NB4 (cell line): ENCODE results near the gene SVIL.
"Not testable (repeated sequence)": the region's sequence is repeated elsewhere in the genome, so short reads cannot be mapped to it uniquely, and the experiment has no call there.

Experiments used
- DNase-seq: peaks from one replicate; pipeline ENCODE4 v3.0.0; 2010; ENCODE audit warnings: low read depth
- H3K4me3 ChIP-seq: one replicate; pipeline ENCODE4 v1.5.1; 2011; ENCODE audit warnings: mild to moderate bottlenecking, low read depth, low read length, moderate library complexity
- MYC ChIP-seq: IDR thresholded peaks from 2 replicates; pipeline ENCODE4 v1.6.1; 2011; ENCODE audit warnings: low read depth, low read length
- POLR2A ChIP-seq: IDR thresholded peaks from 2 replicates; pipeline ENCODE4 v1.6.1; 2011; ENCODE audit warnings: mild to moderate bottlenecking; ENCODE audit not compliant: insufficient read length; ENCODE audit errors: extremely low read depth
- TF ChIP-seq, protein P1 (sequence below): IDR thresholded peaks from 2 replicates; pipeline ENCODE4 v1.6.1; 2011; ENCODE audit warnings: low read depth, low read length
- TF ChIP-seq, protein P2 (sequence below): IDR thresholded peaks from one replicate; pipeline ENCODE4 v1.5.1; 2012; ENCODE audit warnings: low read depth, low read length

The SVIL gene

DNA sequence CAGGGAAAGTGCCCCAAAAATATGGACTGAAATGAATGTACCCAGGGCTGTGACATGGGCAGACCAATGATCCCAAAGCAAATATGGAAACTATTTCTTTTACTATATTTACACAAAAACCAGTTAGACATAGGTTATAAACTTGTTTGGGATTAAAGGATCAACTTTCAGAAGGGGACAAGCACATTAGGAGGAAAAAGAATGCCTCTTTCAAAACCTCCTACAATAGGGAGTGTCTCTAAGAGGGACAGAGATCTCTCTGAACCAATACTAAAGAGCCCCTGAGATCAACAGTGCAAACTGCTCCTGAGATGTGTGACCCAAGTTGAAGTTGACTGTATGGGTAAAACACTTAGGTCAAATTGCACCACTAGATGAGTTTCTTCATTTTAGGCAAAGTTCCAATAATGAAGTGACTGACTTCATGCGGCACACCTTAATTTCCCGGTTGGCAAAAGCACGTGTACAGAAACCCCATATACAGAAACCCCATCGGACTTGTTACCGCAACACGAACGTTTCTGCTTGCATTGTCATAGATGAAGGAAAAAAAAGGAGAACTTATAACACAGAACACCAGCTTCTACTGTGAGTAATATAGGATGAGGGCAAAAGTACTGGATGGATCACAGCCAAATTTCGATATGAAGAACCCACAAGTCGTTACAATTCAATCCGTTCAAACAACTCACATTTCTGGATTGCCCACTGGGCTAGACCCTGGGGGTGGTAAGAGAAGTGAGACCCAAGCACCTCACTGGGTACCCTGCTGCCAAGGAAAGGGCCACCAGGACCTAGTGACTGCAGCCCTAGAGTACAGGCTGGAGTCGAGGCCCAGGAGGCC, 4.3 kb downstream of the SVIL start:
- TF ChIP-seq, protein P1, sequence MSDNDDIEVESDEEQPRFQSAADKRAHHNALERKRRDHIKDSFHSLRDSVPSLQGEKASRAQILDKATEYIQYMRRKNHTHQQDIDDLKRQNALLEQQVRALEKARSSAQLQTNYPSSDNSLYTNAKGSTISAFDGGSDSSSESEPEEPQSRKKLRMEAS = no peak
- TF ChIP-seq, protein P2, sequence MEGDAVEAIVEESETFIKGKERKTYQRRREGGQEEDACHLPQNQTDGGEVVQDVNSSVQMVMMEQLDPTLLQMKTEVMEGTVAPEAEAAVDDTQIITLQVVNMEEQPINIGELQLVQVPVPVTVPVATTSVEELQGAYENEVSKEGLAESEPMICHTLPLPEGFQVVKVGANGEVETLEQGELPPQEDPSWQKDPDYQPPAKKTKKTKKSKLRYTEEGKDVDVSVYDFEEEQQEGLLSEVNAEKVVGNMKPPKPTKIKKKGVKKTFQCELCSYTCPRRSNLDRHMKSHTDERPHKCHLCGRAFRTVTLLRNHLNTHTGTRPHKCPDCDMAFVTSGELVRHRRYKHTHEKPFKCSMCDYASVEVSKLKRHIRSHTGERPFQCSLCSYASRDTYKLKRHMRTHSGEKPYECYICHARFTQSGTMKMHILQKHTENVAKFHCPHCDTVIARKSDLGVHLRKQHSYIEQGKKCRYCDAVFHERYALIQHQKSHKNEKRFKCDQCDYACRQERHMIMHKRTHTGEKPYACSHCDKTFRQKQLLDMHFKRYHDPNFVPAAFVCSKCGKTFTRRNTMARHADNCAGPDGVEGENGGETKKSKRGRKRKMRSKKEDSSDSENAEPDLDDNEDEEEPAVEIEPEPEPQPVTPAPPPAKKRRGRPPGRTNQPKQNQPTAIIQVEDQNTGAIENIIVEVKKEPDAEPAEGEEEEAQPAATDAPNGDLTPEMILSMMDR = no peak
- TF ChIP-seq POLR2A = no peak
- TF ChIP-seq MYC = no peak
- H3K4me3 ChIP-seq = no peak overlapping the region
- no peak for DNase-seq

DNA sequence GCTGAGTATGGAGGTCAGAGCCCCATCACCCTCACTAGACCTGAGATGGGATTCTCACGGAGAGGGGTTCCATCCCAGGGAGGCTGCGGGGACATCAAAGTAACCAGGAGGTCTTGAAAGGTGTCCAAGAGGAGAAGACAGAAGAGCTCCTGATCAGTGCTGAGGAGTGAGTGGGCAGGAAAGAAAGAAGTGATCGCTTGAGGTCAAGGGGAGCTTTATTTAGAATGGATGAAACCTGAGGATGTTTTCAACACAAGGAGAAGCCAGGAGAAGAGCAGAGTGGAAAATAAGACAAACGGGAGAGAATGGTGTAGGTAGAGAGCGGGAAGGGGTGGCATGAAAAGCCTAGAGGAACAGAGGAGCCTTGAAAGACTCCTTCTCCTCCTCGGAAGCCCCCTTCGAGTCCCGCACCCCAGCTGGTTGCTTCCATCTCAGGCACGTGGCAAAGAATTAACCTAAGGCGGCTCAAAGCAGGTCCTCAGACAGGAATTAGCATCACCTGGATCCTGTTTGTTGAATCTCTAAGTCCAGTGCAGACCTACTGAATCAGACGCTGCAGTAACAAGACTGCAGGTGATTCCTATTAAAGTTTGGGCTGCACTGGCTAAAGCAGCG, 5.8 kb downstream of the SVIL start:
- no peak for DNase-seq
- H3K4me3 ChIP-seq = no peak overlapping the region
- no peak for TF ChIP-seq POLR2A
- TF ChIP-seq MYC = no peak
- TF ChIP-seq, protein P2 = no peak
- TF ChIP-seq, protein P1 = no peak

DNA sequence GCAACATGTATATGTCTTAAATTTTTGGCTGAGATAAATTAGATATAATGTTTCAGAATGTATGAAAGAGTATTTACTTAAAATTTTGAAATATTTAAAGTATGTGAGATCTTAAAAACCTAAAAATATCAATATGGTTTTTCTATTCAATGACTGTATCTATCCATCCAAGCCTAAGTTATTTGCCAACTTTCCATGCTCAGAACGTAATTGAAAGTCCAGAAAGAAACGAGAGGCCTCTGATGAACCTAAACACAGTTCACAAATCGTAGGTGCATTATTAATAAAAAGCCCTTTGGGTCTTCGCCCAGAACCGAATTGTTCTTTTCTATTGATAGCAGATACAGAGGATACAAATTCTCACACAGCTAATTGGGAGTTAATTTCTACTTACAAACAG, 6.5 kb downstream of the SVIL start:
- DNase-seq = no peak
- TF ChIP-seq MYC (no peak), POLR2A (no peak)
- TF ChIP-seq, protein P2 = no peak
- TF ChIP-seq, protein P1 = no peak
- no peak overlapping the region for H3K4me3 ChIP-seq

DNA sequence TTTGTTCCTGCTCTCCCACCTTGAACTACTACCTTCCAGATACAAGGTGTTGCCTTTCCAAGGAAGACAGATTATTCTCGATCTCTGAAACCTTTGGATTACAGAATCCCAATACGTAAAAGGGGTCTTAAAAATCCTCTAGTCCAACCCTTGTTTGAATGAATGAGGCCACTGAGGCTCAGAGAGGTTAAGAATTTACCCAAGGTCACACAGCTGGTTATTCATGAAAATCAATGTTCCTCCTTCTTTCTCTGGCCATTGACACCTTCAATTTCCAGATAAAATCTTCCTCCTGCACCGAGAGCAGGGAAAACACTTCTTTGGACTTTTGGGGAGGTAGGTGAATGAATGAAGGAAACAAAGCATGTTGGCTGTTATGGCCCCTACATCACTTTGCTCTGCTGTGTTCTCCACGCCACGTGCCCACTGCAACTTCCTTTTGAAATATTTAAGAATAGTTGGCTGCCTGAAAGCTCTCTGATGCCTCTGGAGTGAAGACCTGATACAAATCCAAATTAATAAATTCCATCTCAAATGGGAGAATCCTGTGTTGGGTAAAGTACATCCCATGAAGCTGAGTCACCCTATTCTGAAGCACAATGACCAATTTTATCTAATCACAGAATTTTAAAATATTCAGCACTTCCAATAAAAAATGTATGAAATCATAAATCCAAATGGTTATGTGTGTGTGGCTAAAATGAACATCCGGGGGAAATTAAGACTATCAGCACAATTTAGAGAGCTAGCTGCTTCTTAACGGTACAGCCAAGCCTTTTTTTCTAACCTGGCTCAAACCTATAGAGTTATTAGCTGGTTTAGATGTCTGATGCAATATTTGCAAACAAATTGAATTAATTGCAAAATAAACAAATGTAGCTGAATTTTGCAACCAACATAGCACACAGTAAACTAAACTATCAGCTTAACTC, 7.3 kb downstream of the SVIL start:
- H3K4me3 ChIP-seq = no peak overlapping the region
- no peak for DNase-seq
- TF ChIP-seq, protein P1 = no peak
- TF ChIP-seq MYC (no peak), POLR2A (no peak)
- TF ChIP-seq, protein P2 = no peak

DNA sequence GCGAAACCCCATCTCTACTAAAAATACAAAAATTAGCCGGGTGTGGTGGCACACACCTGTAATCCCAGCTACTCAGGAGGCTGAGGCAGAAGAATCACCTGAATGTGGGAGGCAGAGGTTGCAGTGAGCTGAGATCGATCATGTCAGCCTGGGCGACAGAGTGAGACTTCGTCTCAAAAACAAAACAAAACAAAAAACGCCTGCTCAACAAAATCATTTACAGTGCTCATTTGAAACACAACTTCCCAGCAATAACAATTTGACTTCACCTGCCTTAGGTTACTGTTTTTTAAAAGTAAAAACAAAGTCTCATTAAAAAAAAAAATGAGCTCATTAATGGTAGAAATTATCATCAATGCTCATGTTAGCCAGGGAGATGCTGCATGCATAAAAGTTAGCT, 10.4 kb downstream of the SVIL start:
- DNase-seq, H3K4me3 ChIP-seq: not testable (repeated sequence)

DNA sequence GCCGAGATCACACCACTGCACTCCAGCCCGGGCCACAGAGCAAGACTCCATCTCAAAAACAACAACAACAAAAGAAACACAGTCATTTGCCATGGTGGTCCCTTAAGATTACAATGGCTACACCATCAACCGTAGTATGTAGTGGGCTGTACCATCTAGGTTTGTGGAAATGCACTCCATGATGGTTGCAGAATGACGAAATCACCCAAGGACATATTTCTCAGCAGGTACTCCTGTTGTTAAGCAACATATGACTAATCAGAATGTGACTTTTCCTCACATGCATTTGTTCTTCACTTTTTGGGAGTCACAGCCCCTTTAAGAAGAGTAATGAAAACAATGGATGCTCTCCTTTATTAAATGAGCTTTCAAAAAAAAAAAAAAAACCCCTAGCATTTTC, 11.0 kb downstream of the SVIL start:
- H3K4me3 ChIP-seq = no peak overlapping the region
- DNase-seq = peak; percentile 43
- TF ChIP-seq, protein P2 = no peak
- TF ChIP-seq POLR2A = no peak
- TF ChIP-seq, protein P1 = no peak
- no peak for TF ChIP-seq MYC
